Measurements from ENCODE around the gene KCNE1.
"Not testable (repeated sequence)": the region's sequence is repeated elsewhere in the genome, so short reads cannot be mapped to it uniquely, and the experiment has no call there.

The KCNE1 gene

DNA sequence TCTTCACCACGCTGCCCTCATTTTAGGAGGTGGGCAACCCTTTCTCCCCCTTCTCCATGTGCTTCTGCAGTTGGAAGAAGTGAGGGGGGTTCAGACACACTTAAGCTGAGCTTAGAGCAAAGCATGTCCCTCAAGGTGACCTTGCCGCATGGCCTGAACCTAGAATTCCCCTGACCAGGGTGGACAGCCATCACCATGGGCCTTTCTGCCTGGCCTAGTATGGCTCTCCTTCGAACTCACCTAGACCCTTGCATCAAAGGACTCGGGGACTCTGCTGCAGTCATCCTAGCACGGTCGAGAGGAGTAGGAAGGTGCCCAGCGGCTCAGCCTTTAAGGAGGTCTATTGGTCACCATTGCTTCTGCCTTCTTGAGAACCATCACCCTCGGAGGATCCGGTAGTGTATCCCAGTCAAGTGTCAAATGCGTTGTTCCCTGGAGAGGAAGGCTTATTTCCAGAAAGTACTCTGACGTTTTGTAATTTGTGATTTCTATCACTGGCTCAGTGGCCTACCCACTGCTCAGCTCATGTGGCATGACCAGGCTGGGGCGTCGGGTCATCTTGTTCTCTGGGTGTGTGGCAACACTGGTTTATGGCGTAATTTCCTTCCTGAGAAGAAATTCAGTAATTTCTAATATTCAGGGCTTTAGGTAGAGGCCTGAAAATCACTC is at the start of gene KCNE1:
KCNE1 (minus strand) TSS at position 424 of the 669 bp plus-strand sequence. CDS start 62,576 bp downstream, outside the sequence.
- no peak for FAIRE-seq

GRCh38 chr21:34561806-34562205 is 49.8 kb upstream of the KCNE1 start:
- no peak for FAIRE-seq

GRCh38 chr21:34560609-34561008 is 48.6 kb upstream of the KCNE1 start:
- FAIRE-seq: no peak

DNA sequence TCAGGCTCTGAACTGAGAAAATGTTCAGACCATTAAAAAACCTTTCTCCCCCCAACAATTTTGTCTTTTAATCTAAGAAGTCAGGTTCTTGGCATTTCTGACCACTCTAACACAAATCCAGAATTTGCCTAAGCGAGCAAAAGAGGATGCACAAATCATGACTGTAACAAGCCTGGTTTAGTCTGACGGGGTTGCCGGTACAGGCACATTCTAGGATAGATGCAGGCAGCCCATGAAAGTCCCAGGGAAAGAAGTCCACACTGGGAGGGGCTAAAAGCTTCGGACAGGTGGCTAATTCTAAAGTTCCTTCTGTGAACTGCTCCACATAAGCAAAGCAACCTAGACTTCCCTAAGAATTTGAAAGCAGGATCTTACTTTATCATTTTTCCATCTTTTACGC is 48.0 kb upstream of the KCNE1 start:
- no peak for FAIRE-seq

GRCh38 chr21:34559089-34559631 is 47.1 kb upstream of the KCNE1 start:
- FAIRE-seq: no peak

DNA sequence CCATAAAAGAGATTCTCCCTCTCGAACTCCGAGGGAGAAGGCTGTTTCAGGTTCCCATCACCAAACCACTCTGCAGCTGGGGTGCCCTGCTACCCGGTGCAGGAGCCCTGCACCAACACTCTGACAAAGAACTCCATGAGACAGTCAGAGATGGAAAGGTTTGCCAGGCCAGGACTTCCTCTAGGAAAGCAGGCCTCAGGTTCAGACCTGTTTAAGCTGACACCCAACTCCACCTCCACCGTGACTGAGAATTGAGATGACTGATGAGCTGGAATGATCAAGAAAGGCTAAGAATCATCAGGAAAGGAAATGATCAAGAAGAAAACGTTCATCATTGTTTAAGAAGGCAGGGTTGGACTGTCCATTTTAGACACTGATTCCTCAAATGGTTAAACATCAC is 46.2 kb upstream of the KCNE1 start:
- no peak for FAIRE-seq

DNA sequence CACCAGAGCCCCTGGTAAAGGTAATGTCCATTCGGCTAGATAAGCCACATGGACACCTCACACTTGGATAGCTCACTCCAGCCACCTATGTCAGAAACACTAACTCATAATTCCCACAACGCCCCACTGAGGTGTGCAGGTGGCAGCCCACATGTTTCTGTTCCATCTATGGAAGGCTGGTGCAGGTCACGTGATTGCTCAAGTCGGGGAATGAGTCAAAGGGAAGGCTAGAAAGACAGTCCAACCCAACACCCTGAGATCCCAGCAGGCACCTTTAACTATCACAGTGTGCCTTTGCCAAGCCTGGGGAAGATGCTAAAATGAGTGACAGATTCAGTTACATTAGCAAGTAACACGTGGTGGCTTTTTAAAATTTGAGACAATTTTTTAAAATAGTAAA is 45.3 kb upstream of the KCNE1 start:
- no peak for FAIRE-seq

DNA sequence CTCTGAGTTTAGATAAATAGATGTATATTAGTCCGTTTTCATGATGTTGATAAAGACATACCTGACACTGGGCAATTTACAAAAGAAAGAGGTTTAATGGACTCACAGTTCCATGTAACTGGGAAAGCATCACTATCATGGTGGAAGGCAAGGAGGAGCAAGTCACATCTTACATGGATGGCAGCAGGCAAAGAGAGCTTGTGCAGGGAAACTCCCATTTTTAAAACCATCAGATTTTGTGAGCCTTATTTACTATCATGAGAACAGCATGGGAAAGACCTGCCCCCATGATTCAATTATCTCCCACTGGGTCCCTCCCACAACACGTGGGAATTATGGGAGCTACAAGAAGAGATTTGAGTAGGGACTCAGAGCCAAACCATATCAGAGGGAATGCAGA is 42.7 kb upstream of the KCNE1 start:
- FAIRE-seq: not testable (repeated sequence)

- no peak for FAIRE-seq
Observed at GRCh38 chr21:34554227-34554626, 42.2 kb upstream of the KCNE1 start.

DNA sequence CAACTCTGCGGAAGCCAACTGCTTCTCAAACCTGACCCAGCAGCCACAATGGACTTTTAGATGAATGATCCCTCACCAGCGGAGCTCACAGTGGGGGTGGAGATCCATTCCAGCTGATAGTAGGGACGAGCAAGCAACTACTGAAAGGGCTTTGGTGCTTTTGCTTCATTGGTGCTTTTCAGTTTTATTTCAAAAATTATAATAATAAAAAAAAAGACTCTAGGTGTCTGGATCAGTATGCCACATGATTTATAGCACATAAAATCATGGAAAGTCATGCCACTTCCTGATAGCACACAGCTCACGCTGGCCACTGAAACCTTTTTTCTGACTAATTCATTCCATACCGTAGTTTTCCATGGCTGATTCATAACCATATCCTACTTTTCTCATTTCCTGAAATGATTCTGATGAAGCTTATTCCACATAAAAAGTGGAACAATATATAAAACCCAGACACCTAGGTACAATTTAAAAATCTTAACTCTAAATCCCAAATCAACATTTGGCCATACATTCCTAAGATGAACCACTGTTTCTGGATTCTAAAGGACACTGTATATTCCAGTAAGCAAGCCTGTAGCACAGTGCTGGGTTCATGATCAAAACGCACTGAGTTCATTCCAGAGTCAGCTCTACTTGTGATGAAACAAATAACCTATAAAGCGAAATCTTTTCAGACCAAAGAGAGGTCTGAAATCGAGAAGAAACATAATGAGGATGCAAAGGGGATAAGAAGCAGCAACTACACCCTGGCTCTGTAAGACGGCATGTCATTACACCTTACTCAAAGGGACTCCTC is 41.3 kb upstream of the KCNE1 start:
- no peak for FAIRE-seq

DNA sequence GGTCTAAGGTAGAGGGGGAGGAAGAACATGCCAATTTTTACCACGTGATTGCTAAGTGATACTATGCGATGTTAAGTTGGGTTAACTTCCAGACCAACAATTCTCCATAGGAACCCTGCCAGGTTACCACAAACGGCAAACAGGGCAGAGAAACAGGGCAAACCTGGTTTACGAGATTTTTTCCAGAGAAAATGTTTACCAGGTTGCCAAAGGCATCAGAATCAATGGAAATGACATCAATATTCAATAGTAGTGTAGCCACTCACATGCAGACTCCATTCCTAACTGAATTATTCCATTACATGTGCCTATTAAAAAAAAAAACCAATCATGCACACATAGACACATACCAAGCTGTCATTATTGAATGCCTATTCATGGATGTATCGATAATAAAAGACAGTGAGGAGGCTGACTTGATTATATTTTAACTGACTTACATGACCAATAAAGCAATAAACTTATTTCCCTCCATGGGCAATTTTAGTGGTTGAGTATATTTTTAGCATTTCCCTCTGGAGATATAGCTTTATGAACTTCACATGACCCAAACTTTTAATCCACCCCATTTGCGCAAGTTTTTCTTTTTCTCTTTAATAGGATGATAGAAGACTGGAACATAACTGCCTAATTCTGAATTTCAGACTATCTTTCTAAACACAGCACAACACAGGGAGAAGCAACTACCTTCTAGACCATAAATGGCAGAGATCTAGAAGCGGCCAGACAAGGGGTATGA is 40.5 kb upstream of the KCNE1 start:
- no peak for FAIRE-seq

GRCh38 chr21:34550182-34550799 is 38.3 kb upstream of the KCNE1 start:
- no peak for FAIRE-seq

GRCh38 chr21:34548781-34549376 is 36.9 kb upstream of the KCNE1 start:
- no peak for FAIRE-seq

DNA sequence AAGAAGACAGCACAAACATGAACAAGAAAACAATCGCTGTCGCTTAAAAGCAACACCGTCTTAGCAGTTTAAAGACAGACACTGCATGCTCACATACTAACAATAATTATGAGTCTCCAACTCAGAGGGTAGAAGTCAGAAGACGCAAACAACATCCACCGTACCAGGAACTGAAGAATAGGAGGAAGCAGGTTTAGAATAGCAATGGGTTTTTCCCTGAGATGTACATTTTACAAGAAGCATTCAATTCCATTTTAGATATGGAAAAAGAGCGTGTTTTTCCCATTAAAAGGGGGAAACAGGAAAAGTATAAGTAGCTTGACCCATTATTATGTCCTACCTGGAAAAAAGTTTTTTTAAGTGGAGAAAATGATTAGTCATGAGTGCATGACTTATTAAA is 34.5 kb upstream of the KCNE1 start:
- FAIRE-seq: no peak

DNA sequence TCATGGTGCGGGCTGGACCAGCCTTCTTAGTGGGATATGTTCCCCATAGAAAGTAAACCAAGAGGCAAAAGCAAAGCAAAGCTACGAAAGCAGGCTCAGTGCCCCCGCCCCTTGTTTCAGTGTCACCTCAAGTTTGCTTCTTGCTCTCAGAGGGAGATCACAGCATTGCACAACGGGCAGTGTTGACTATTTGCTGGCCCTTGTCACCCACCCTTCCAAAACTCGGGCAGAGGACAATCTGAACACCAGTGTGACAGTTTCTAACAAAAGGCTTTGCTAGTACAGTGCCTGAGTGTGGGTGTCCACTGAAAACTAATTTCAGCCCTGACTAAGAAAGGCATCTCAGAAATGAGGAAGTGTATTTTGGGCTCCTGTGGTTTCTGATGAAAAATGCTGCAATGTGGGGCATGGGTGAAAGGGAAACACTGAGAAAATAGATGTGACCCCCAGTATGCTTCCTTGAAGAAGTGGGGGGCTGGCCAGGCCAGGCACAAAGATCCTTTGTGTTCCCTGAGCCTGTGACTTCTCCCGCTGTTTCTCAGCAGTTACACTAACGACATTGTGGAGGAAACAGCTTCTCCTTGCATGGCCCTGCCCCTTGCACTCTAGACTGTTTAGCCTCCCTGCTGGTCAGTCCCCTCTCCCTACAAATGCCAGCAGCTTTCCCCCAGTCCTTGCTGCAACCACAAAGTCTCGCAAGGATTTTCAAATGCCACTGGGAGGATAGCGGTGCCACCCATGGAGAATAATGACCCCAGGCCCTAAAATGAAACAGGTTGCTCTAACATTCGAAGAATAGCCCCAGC is 33.3 kb upstream of the KCNE1 start:
- no peak for FAIRE-seq

GRCh38 chr21:34544032-34544496 is 32.1 kb upstream of the KCNE1 start:
- no peak for FAIRE-seq

DNA sequence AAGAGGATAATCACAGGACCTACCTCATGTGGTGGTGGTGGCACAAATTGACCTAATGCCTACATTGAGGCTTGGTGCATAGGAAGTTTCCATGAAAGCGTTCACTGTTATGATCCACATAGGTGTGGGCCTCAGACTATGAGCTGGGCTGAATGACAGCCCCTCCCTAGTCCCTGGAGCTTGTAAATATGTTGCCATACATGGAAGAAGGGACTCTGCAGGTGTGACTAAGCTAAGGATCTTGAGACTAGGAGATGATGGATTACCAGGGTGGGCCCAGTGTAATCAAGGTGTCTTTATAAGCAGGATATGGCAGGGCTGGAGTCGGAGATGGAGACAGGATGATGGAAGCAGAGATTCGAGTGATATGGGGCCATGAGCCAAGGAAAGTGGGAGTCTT is 31.0 kb upstream of the KCNE1 start:
- no peak for FAIRE-seq

- FAIRE-seq: no peak
Observed at GRCh38 chr21:34540206-34540605, 28.2 kb upstream of the KCNE1 start.

GRCh38 chr21:34537838-34538237 is 25.8 kb upstream of the KCNE1 start:
- FAIRE-seq: no peak

GRCh38 chr21:34536820-34537219 is 24.8 kb upstream of the KCNE1 start:
- FAIRE-seq: no peak

GRCh38 chr21:34536311-34536710 is 24.3 kb upstream of the KCNE1 start:
- FAIRE-seq: no peak

DNA sequence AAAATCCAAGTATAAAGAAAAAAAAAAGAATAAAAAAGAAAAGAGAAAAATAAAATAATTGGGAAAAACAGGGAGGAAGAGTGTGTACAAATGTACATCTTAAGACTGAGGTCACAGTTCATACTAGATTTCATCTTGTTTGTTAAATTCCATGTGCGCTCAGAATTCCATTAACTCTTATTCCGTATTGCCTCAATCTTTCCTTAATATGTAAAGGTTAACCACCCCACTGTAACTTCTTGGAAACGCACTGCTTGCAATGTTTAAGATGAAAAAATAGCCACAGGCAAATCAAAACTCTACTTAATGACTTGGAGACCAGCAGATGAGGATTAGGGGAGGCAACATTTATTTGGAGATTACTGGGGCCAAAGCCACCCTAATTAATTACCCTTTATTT is 23.9 kb upstream of the KCNE1 start:
- no peak for FAIRE-seq

Measured in islet of Langerhans (tissue), 1 donor.